B cell (primary cell): ENCODE measurements around the gene LIPC. TPM values are rescaled to one million over a fixed set of nuclear protein-coding genes. Genes with fewer than 3 reads are reported as not detected.

ENCODE experiments used
- ATAC-seq: fragments of 200-7000 bp; cut with Tn5 transposase; one replicate; pipeline ENCODE4 v1.10.0; 2021; ENCODE audit warnings: low read depth, mild to moderate bottlenecking, moderate number of reproducible peaks, moderate library complexity
- CTCF ChIA-PET: fragments of 350-600 bp; sonication (Branson Sonifier 250); formaldehyde crosslinking; loops from one replicate; lab custom pipeline; 2021; ENCODE audit warnings: antibody characterized with exemption, inconsistent platforms; lab: Charles Lee
- POLR2A ChIA-PET: fragments of 350-600 bp; sonication (Branson Sonifier 250); formaldehyde crosslinking; loops from one replicate; lab custom pipeline; 2021; ENCODE audit warnings: antibody characterized with exemption; lab: Charles Lee
- DNase-seq: peaks from one replicate; pipeline ENCODE4 v3.0.0; 2013
- H2AFZ ChIP-seq: 2 replicates; pipeline ENCODE4 v1.6.1; 2012; ENCODE audit warnings: mild to moderate bottlenecking, low read depth, low read length; ENCODE audit not compliant: insufficient read depth, poor library complexity, severe bottlenecking
- H3K27ac ChIP-seq, 2 donors: 1 replicate in 1 of 2; 2 replicates in 1 of 2; pipeline ENCODE4 v1.5.1; 2012 to 2013; ENCODE audit warnings: low read length in 2 of 2, mild to moderate bottlenecking in 2 of 2, moderate library complexity in 1 of 2
- H3K27me3 ChIP-seq, 4 experiments: fragments of 200-600 bp in 1 of 4; sonication (generic) in 1 of 4; replicated peaks in 1 of 4; 1 replicate in 2 of 4; 2 replicates in 2 of 4; pipeline versions ENCODE4 v1.6.1 to v1.7.0; 2013 to 2016; ENCODE audit warnings: low read length in 3 of 4, mild to moderate bottlenecking in 2 of 4, mixed read lengths in 1 of 4, moderate library complexity in 1 of 4; ENCODE audit not compliant: insufficient read depth in 4 of 4, control insufficient read depth in 3 of 4; ENCODE audit errors: control extremely low read depth in 1 of 4
- H3K36me3 ChIP-seq, 2 experiments: replicated peaks in 1 of 2; 1 replicate in 1 of 2; 2 replicates in 1 of 2; pipeline versions ENCODE4 v1.6.1 to v1.7.1; 2013; ENCODE audit warnings: low read length in 1 of 2; ENCODE audit not compliant: insufficient read depth in 2 of 2, control insufficient read depth in 1 of 2; ENCODE audit errors: control extremely low read depth in 1 of 2, extremely low read depth in 1 of 2
- H3K4me1 ChIP-seq, 2 donors: fragments of 200-600 bp in 1 of 2; sonication (generic) in 1 of 2; 1 replicate in 1 of 2; 2 replicates in 1 of 2; pipeline versions ENCODE4 v1.5.1 to v1.6.1; 2013 to 2017; ENCODE audit warnings: low read length in 2 of 2; ENCODE audit not compliant: control insufficient read depth in 2 of 2, insufficient read depth in 2 of 2
- H3K4me2 ChIP-seq: replicated peaks from 2 replicates; pipeline ENCODE3; 2012; ENCODE audit warnings: mild to moderate bottlenecking, low read depth, low read length; ENCODE audit not compliant: poor library complexity, severe bottlenecking
- H3K4me3 ChIP-seq, 5 experiments: fragments of 200-600 bp in 1 of 5; sonication (generic) in 1 of 5; 1 replicate in 3 of 5; 2 replicates in 2 of 5; pipeline versions ENCODE4 v1.5.1 to v1.7.0; 2011 to 2016; ENCODE audit warnings: low read length in 4 of 5, mild to moderate bottlenecking in 4 of 5, low read depth in 2 of 5, control low read depth in 1 of 5, moderate library complexity in 1 of 5; ENCODE audit not compliant: insufficient read depth in 1 of 5; ENCODE audit errors: control extremely low read depth in 1 of 5, extremely low read depth in 1 of 5
- H3K79me2 ChIP-seq: fragments of 200-600 bp; sonication (generic); one replicate; pipeline ENCODE4 v1.6.0; 2016; ENCODE audit warnings: low read length; ENCODE audit not compliant: control insufficient read depth, insufficient read depth
- H3K9ac ChIP-seq: fragments of 200-600 bp; sonication (generic); 2 replicates; pipeline ENCODE4 v1.6.1; 2017; ENCODE audit warnings: mild to moderate bottlenecking, low read length, moderate library complexity
- H3K9me3 ChIP-seq, 3 donors: one replicate each; pipeline versions ENCODE4 v1.6.1 to v1.7.1; 2013; ENCODE audit warnings: low read length in 2 of 3; ENCODE audit not compliant: control insufficient read depth in 2 of 3, insufficient read depth in 1 of 3; ENCODE audit errors: control extremely low read depth in 1 of 3
- H4K20me1 ChIP-seq: 2 replicates; pipeline ENCODE4 v1.6.0; 2012; ENCODE audit warnings: mild to moderate bottlenecking, low read length; ENCODE audit not compliant: insufficient read depth, control insufficient read depth, poor library complexity, severe bottlenecking
- H3K27ac Mint-ChIP-seq: one replicate; pipeline ENCODE4 v1.8.0; 2021; ENCODE audit warnings: mixed read lengths
- H3K27me3 Mint-ChIP-seq: one replicate; pipeline ENCODE4 v1.8.0; 2021; ENCODE audit warnings: mixed read lengths
- H3K4me1 Mint-ChIP-seq: one replicate; pipeline ENCODE4 v1.8.0; 2021; ENCODE audit warnings: mixed read lengths
- H3K4me3 Mint-ChIP-seq: one replicate; pipeline ENCODE4 v1.8.0; 2021; ENCODE audit warnings: mixed read lengths
- H3K9me3 Mint-ChIP-seq: one replicate; pipeline ENCODE4 v1.8.0; 2022; ENCODE audit warnings: mixed read lengths; ENCODE audit not compliant: insufficient read depth
- EZH2 ChIP-seq: IDR thresholded peaks from 2 replicates; pipeline ENCODE4 v1.6.1; 2012; ENCODE audit warnings: borderline replicate concordance, low read depth, mild to moderate bottlenecking, moderate library complexity, low read length; ENCODE audit not compliant: insufficient read depth, poor library complexity, severe bottlenecking
- WGBS: methylation state at CpG from one replicate; pipeline ENCODE4 v1.1.5; 2013; ENCODE audit warnings: missing lambda C conversion rate; ENCODE audit not compliant: insufficient coverage; 5-methylcytosine and 5-hydroxymethylcytosine counted together
- intact Hi-C: fragments of 100-400 bp; cut with micrococcal nuclease; formaldehyde crosslinking; loops from one replicate; pipeline ENCODE4 v1.10.0; 2022
- polyA plus RNA-seq: library from polyadenylated mRNA; depleted of rRNA; stranded (reverse); fragments of >200 nt; gene quantifications from 2 replicates; pipeline ENCODE4 v1.2.3, GENCODE V29; 2012
- total RNA-seq, 2 donors: library from RNA; stranded (reverse); fragments of 120-200 nt in 1 of 2; gene quantifications; 1 replicate in 1 of 2; 2 replicates in 1 of 2; pipeline versions ENCODE4 v1.2.3 to v1.2.4, GENCODE V29; 2013 to 2022
- TF ChIP-seq, protein P1 (sequence below): fragments of 200-600 bp; IDR thresholded peaks from one replicate; pipeline ENCODE4 v1.8.0; 2022; ENCODE audit warnings: antibody characterized with exemption, mild to moderate bottlenecking

The LIPC gene
- total and polyA plus RNA-seq, 2 donors (not counting 1 experiment from before 2014, with no cell fraction given) = not detected

GRCh38 chr15:58538901-58539300, 107.1 kb downstream of the LIPC start:
- H3K4me3 Mint-ChIP-seq = no peak overlapping the region
- ChIA-PET POLR2A (no interaction called here), CTCF (no interaction called here)
- no peak overlapping the region for H3K27ac ChIP-seq
- no peaks in the 10 kb centered on the region for H3K27me3 ChIP-seq
- no peak overlapping the region for H2AFZ ChIP-seq
- H3K9me3 Mint-ChIP-seq = no peaks in the 10 kb centered on the region
- no peaks in the 10 kb centered on the region for H3K9me3 ChIP-seq
- H4K20me1 ChIP-seq = no peaks in the 10 kb centered on the region
- H3K4me1 ChIP-seq = no peaks in the 10 kb centered on the region
- DNase-seq (no peak), ATAC-seq (no peak)
- H3K79me2 ChIP-seq = no peaks in the 10 kb centered on the region
- no peak overlapping the region for H3K27ac Mint-ChIP-seq
- no peak overlapping the region for H3K9ac ChIP-seq
- H3K4me2 ChIP-seq = no peak overlapping the region
- no peaks in the 10 kb centered on the region for H3K4me1 Mint-ChIP-seq
- intact Hi-C loops = no loop called here
- whole genome bisulfite sequencing = no CpG with 5 or more reads among the region's 3 CpGs
- H3K4me3 ChIP-seq = no peak overlapping the region
- no peaks in the 10 kb centered on the region for H3K36me3 ChIP-seq
- H3K27me3 Mint-ChIP-seq = peaks cover 15% of the 10 kb centered on the region
- TF ChIP-seq EZH2 = no peak
- TF ChIP-seq, protein P1, sequence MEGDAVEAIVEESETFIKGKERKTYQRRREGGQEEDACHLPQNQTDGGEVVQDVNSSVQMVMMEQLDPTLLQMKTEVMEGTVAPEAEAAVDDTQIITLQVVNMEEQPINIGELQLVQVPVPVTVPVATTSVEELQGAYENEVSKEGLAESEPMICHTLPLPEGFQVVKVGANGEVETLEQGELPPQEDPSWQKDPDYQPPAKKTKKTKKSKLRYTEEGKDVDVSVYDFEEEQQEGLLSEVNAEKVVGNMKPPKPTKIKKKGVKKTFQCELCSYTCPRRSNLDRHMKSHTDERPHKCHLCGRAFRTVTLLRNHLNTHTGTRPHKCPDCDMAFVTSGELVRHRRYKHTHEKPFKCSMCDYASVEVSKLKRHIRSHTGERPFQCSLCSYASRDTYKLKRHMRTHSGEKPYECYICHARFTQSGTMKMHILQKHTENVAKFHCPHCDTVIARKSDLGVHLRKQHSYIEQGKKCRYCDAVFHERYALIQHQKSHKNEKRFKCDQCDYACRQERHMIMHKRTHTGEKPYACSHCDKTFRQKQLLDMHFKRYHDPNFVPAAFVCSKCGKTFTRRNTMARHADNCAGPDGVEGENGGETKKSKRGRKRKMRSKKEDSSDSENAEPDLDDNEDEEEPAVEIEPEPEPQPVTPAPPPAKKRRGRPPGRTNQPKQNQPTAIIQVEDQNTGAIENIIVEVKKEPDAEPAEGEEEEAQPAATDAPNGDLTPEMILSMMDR = no peak

DNA sequence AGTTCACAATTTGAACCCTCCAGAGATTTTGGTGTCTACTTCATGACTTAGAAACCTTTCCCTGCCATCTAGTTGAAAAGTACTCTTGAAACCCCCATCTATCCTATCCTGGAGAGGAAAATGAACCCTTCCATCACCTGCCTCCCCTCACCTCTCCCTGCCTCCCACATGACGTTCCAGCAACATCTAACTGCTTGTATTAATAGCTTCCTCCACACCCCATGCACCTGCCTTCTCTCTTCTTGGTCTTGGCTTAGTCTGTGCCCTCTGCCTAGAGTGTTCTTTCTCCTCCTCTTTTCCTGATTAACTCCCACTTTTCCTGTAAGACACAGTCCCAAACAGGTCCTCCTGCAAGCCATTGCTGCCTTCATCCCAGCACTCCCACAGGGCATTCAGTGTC, 107.8 kb downstream of the LIPC start:
- peaks cover 15% of the 10 kb centered on the region for H3K27me3 Mint-ChIP-seq
- ATAC-seq = no peak
- no peak for DNase-seq
- Histone ChIP-seq H3K9me3 (no peaks in the 10 kb centered on the region), H3K27me3 (no peaks in the 10 kb centered on the region), H3K79me2 (no peaks in the 10 kb centered on the region), H3K4me2 (no peak overlapping the region), H3K27ac (no peak overlapping the region), H3K4me1 (no peaks in the 10 kb centered on the region), H2AFZ (no peak overlapping the region), H3K36me3 (no peaks in the 10 kb centered on the region), H3K9ac (no peak overlapping the region), H4K20me1 (no peaks in the 10 kb centered on the region), H3K4me3 (no peak overlapping the region)
- POLR2A ChIA-PET = no interaction called here
- 58% methylated on average over 1 of the region's 1 CpG for WGBS
- H3K9me3 Mint-ChIP-seq = no peaks in the 10 kb centered on the region
- no peaks in the 10 kb centered on the region for H3K4me1 Mint-ChIP-seq
- H3K27ac Mint-ChIP-seq = no peak overlapping the region
- CTCF ChIA-PET = no interaction called here
- TF ChIP-seq, protein P1 = no peak
- no peak for TF ChIP-seq EZH2
- intact Hi-C loops = no loop called here
- no peak overlapping the region for H3K4me3 Mint-ChIP-seq
